Muscle of leg (tissue), 11 donors: ENCODE data around the gene LRIG1. TPM values are rescaled to one million over a fixed set of nuclear protein-coding genes. Genes with fewer than 3 reads are reported as not detected.

Experiments used
- DNase-seq: peaks from one replicate; pipeline ENCODE4 v3.0.0; 2013
- H3K27ac ChIP-seq: one replicate; pipeline ENCODE4 v1.5.1; 2013; ENCODE audit warnings: mild to moderate bottlenecking, low read length, control low read depth
- H3K27me3 ChIP-seq: one replicate; pipeline ENCODE4 v1.6.1; 2013; ENCODE audit warnings: low read length; ENCODE audit not compliant: control insufficient read depth, insufficient read depth
- H3K36me3 ChIP-seq: one replicate; pipeline ENCODE4 v1.6.1; 2013; ENCODE audit warnings: low read length; ENCODE audit not compliant: control insufficient read depth, insufficient read depth
- H3K4me1 ChIP-seq: one replicate; pipeline ENCODE4 v1.6.1; 2013; ENCODE audit warnings: low read length; ENCODE audit not compliant: control insufficient read depth, insufficient read depth
- H3K4me3 ChIP-seq: one replicate; pipeline ENCODE4 v1.5.1; 2013; ENCODE audit warnings: low read length, control low read depth
- H3K9me3 ChIP-seq: replicated peaks from 2 replicates; pipeline ENCODE4 v1.6.1; 2013; ENCODE audit warnings: low read depth, low read length; ENCODE audit not compliant: control insufficient read depth
- WGBS: methylation state at CpG from one replicate; pipeline ENCODE4 v1.1.5; 2013; ENCODE audit warnings: missing lambda C conversion rate; ENCODE audit not compliant: insufficient coverage; 5-methylcytosine and 5-hydroxymethylcytosine counted together
- polyA plus RNA-seq, 8 donors: library from polyadenylated mRNA; unstranded; fragments of 120-200 nt; gene quantifications; one replicate each; pipeline versions ENCODE4 v1.2.1 to v1.2.3, GENCODE V29; 2013; ENCODE audit warnings: inconsistent platforms in 1 of 8, low replicate concordance in 1 of 8; ENCODE audit not compliant: insufficient read length in 8 of 8, insufficient read depth in 1 of 8
- total RNA-seq: library from RNA; stranded (reverse); fragments of 120-200 nt; gene quantifications from one replicate; pipeline ENCODE4 v1.2.4, GENCODE V29; 2013

Gene LRIG1
- total and polyA plus RNA-seq, 9 donors, result 79.6 to 127 (median 103) TPM

DNA sequence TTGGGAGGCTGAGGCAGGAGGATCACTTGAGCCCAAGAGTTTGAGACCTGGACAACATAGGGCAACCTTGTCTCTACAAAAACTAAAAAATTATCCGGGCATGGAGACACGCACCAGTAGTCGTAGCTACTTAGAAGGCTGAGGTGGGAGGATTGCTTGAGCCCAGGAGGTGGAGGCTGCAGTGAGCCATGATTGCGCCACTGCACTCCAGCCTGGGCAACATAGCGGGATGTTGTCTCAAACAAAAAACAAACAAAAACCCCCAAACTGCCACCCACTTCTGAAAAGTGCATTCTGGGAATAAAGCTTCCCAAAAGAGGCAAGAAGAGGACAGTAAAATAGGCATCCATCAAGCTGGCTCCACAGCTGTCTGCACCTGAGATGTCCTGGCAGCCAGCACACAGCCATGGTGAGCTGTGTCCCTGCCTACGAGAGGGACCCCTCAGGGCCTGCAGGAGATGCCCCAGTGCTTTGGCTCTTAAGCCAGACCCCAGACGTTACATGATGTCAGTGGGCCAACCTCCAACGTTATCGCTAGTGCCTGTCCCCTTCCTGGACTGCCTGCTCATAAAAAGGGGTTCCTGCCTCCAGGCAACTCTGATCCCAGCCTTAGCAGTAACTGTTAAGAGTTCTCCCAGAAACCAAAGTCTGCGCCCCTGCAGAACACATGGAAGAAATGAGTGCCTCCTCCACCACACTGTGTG lies 101.1 kb downstream of the LRIG1 start:
- DNase-seq, result no peak
- Histone ChIP-seq H3K9me3 (no peaks in the 10 kb centered on the region), H3K27me3 (no peaks in the 10 kb centered on the region), H3K4me1 (peaks cover 81% of the 10 kb centered on the region), H3K27ac (peak overlapping the region; percentile 92), H3K36me3 (peaks cover 83% of the 10 kb centered on the region), H3K4me3 (no peak overlapping the region)
- 71% methylated on average over 6 of the region's 10 CpGs for WGBS

DNA sequence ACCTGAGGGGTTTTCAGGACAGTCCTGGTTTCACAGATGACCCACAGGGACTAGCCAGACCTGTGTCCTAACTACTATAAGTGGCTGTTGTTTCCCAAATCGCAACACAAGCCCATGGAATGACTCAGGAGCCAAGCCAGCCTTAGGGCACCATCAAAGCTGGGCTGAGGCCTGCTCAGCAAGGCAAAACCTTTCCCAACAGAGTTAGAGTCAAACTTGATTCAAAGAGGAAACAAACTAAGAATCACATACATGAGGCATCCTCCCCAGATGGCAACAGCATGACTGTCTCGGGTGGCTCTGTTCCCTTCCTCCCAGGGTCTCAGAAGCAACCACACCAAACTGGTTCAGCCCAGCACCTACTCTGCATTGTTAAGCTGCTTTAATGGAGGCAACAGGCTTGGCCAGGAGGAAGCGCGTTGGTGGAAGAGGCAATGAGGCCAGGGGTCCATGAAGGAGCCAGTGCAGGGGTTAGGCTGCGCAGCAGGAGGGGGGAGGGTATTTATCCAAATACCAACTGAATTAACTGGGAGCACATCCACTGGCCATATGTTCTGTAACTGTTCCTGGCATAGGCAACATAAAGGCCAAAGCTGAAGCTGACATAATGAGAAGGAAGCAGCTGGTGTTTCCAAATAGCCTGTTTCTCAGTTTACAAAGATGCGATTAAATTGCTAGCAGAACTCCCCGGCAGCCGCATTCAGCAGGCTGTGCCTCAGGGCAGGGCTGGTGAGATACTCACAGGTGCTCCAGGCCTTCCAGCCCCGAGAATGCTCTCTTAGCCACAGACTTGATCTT lies 102.4 kb downstream of the LRIG1 start:
- WGBS, result 46% methylated on average over 5 of the region's 9 CpGs
- Histone ChIP-seq H3K27me3 (no peaks in the 10 kb centered on the region), H3K27ac (peak overlapping the region; percentile 92), H3K4me3 (no peak overlapping the region), H3K9me3 (no peaks in the 10 kb centered on the region), H3K4me1 (peaks cover 84% of the 10 kb centered on the region), H3K36me3 (peaks cover 81% of the 10 kb centered on the region)
- peak; percentile 87 for DNase-seq

DNA sequence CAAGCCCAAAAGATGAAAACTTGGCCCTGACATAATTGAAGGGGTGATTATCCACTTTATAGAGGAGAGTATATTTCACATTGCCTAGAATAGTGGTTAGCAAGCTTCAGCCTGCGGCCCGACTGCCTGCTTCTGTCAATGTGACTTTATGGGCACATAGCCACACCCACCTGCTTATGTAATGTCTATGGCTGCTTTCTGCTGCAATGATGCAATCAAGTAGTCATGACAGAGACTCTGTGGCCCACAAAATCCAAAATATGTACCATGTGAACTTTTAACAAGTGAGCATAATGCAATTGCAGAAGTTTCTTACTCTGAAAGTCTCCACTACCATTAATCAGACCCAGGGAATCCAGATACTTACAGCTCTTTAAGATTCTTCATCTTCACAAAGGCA lies 103.1 kb downstream of the LRIG1 start:
- no peaks in the 10 kb centered on the region for H3K9me3 ChIP-seq
- H3K36me3 ChIP-seq, result peaks cover 80% of the 10 kb centered on the region
- H3K4me3 ChIP-seq, result no peak overlapping the region
- H3K27me3 ChIP-seq, result no peaks in the 10 kb centered on the region
- peaks cover 84% of the 10 kb centered on the region for H3K4me1 ChIP-seq
- peak overlapping the region; percentile 92 for H3K27ac ChIP-seq
- DNase-seq, result no peak
- no CpG with 5 or more reads among the region's 2 CpGs for WGBS

DNA sequence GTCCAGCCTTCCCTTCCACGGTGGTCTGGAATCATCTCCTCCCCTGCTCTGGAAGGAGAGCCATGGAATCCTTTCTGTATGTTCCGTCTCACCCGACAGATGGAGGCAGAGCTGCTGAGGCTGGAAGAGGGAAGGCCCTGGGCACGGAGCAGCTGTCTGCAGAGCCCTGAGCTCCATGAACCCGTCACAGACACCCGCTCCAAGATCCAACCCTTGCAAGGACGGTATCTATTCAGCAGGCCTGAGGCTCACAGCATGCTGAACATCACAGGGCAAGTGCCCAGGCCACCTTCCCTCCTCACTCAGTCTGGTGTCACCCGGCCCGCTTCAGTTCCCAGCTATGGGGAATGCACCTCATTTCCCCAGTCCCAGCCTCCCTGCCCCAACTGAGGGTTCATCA lies 103.9 kb downstream of the LRIG1 start:
- no peak overlapping the region for H3K4me3 ChIP-seq
- no peaks in the 10 kb centered on the region for H3K9me3 ChIP-seq
- H3K27ac ChIP-seq, result peak overlapping the region; percentile 92
- no peak for DNase-seq
- 70% methylated on average over 7 of the region's 9 CpGs for WGBS
- peaks cover 79% of the 10 kb centered on the region for H3K4me1 ChIP-seq
- H3K27me3 ChIP-seq, result no peaks in the 10 kb centered on the region
- H3K36me3 ChIP-seq, result peaks cover 82% of the 10 kb centered on the region

DNA sequence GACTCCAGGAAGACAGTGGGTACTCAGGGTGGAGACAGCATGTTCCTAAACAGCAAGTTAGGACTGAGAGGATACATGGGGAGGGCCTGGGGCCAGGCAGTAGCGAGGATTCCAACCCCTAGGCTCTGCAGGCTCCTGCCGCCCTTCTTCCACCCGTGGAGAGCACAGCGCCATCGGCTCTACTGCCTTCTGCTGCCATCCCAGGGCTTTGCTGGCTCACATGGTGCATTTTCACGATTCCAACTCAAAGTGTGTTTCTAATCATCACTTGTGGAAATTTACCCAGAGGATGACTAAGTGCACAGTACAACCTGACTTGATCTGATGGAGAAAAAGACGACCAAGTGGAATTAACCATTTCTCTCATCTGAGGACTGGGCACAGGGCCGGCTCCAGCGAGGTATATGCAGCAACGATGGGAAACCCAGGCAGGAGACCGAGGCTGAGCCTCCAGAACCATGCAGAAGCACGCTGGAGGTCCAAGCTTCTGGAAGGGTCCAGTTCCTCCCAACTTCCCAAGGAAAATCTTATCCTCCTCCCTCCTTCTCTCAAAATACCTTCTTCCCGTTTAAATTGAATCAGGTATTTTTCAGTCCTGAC lies 104.6 kb downstream of the LRIG1 start:
- no peak for DNase-seq
- Histone ChIP-seq H3K27ac (peak overlapping the region; percentile 29), H3K27me3 (no peaks in the 10 kb centered on the region), H3K4me1 (peaks cover 73% of the 10 kb centered on the region), H3K36me3 (peaks cover 77% of the 10 kb centered on the region), H3K4me3 (no peak overlapping the region), H3K9me3 (no peaks in the 10 kb centered on the region)
- 80% methylated on average over 10 of the region's 13 CpGs for WGBS

DNA sequence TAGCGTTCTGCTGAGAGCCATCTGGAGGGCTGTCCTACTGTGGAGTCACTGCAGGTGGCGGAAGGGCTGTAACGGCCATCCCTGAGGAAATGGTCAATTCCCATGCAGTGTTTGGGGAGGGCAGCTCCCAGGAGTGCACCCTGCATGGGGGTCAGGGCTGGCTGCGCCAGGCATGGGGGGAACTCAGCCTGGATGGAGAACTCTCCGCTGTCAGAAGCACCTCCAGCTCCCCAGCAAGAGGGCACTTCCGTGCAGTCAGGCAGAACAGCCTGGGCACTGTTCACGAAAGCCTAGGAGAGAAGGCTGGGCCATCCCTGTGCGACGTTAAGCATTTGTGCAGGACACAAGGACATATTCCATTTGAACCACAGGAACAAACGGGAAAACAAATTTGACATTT lies 105.2 kb downstream of the LRIG1 start:
- WGBS, result 85% methylated on average over 10 of the region's 10 CpGs
- peaks cover 67% of the 10 kb centered on the region for H3K4me1 ChIP-seq
- H3K36me3 ChIP-seq, result peaks cover 76% of the 10 kb centered on the region
- no peak overlapping the region for H3K4me3 ChIP-seq
- DNase-seq, result no peak
- no peak overlapping the region for H3K27ac ChIP-seq
- H3K27me3 ChIP-seq, result no peaks in the 10 kb centered on the region
- no peaks in the 10 kb centered on the region for H3K9me3 ChIP-seq

DNA sequence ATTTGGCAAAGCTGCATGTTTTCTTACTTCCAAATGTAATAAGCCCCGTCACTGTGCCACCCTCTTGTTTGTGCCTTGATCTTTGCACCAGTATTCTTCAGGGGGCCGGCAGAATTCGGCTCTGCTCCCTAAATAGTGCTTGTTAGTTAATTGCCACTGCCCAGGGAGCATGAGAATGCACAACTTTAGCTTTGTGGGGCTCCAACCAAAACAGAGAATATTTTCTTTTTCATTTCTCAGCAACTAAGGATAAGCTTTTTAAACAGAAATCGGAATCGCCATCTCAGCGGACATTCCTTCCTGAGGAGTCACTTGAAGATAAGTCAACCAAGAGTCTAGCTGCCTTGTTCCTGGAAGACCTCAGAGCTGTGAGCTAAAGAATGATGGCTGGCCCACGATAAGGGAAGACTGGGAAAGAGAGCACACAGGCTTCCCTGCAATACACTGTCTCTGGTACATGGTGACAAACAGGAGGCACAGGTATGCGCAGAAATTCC lies 106.0 kb downstream of the LRIG1 start:
- H3K27ac ChIP-seq, result no peak overlapping the region
- H3K9me3 ChIP-seq, result no peaks in the 10 kb centered on the region
- DNase-seq, result no peak
- H3K4me1 ChIP-seq, result peaks cover 58% of the 10 kb centered on the region
- H3K36me3 ChIP-seq, result peaks cover 69% of the 10 kb centered on the region
- H3K27me3 ChIP-seq, result no peaks in the 10 kb centered on the region
- 84% methylated on average over 7 of the region's 8 CpGs for WGBS
- no peak overlapping the region for H3K4me3 ChIP-seq

DNA sequence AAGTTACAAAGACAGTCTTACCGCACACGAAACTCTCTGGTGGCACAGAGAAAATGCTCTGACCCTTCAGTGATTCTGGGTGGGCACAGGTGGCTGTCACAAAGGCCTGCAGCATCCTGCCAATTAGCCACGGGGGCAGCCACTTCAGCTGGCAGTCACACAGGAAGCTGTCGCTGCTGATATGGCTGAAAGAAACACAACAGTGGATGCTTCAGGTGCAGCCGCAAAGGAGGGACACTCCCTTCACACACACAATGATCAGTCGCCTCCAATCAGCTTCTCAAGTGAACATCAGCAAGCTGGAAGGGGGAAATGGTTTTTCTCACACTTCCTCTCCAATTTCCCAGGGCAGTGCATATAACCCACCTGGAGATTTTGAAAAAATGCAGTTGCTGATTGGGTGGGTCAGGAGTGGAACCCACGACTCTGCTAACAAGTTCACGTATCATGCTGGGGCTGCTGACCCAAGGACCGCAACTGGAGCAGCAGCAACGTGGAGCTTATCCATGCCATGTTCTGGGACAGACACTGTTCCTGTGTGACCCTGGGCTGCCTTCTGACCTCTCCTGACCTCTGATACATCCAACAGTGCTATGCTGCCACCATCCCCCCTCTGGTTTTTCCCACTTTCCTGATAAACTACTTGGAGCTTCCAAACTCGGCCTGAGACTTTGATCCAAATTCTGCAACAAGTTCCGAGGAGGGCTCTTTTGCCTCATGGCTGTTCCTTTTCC lies 106.6 kb downstream of the LRIG1 start:
- Histone ChIP-seq H3K4me1 (peaks cover 52% of the 10 kb centered on the region), H3K4me3 (no peak overlapping the region), H3K36me3 (peaks cover 67% of the 10 kb centered on the region), H3K27ac (peak overlapping the region; percentile 71), H3K27me3 (no peaks in the 10 kb centered on the region), H3K9me3 (no peaks in the 10 kb centered on the region)
- DNase-seq, result no peak
- WGBS, result 69% methylated on average over 7 of the region's 12 CpGs

DNA sequence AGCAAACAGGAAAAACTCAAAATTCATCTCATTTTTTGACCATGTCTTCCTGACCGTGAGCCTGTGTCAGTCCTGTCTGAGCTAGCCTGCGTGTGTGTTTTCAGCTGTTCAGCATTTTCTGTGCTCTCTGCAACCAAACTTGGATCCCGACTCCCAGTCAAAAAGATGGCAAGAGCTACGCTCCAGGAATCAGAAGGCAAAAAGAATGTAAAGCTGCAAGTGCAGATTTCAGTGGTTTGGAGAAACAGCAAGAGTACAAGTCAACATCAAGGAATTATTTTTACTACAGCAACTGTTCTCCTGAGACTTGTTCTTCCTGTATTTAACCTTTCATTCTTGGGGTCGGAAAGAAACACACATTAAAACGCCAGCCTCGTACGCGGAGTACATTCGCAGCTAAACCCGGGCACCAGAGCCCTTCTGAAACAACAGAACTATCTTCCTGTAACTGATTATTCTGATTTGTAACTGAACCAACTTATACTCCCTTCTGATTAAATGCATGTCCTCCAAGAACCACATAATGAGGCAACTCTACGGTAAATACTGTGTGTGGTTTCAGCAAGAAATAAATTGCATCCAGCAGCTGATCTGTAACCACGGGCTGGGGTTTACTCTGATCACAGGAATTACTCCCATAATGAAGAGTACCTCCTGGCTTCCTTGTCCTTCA lies 107.4 kb downstream of the LRIG1 start:
- H3K4me3 ChIP-seq, result no peak overlapping the region
- peak overlapping the region; percentile 71 for H3K27ac ChIP-seq
- no peaks in the 10 kb centered on the region for H3K9me3 ChIP-seq
- H3K36me3 ChIP-seq, result peaks cover 64% of the 10 kb centered on the region
- H3K27me3 ChIP-seq, result no peaks in the 10 kb centered on the region
- peak; percentile 88 for DNase-seq
- peaks cover 45% of the 10 kb centered on the region for H3K4me1 ChIP-seq
- 18% methylated on average over 8 of the region's 13 CpGs for WGBS
